ENCODE data around the gene ZBTB16. TPM values are rescaled to one million over a fixed set of nuclear protein-coding genes. Genes with fewer than 3 reads are reported as not detected.

The ZBTB16 gene
- total and polyA plus RNA-seq, 4 donors = 8.9 to 140 (median 34.5) TPM

- no peak overlapping the region for H3K9ac ChIP-seq (ENCODE audit: low read depth in 1 of 2, low read length in 2 of 2)
- WGBS = 91% methylated on average over 9 of the region's 9 CpGs
- H3K36me3 ChIP-seq (ENCODE audit: control insufficient read depth in 4 of 4, insufficient read depth in 3 of 4, low read depth in 1 of 4, low read length in 3 of 4) = peaks cover 17 to 37% (median 23%) of the 10 kb centered on the region in 4 donors
- no peaks in the 10 kb centered on the region for H3K9me3 ChIP-seq (ENCODE audit: control insufficient read depth in 4 of 4, low read length in 3 of 4)
- H3K4me1 ChIP-seq (ENCODE audit: control insufficient read depth in 4 of 4, insufficient read depth in 4 of 4, low read length in 3 of 4) = peaks cover 11 to 37% (median 33%) of the 10 kb centered on the region in 4 donors
- TF ChIP-seq SP1 (IDR thresholded peaks at IDR 0.05) = no peak
- no peak for TF ChIP-seq FOXA1 (IDR thresholded peaks at IDR 0.05)
- TF ChIP-seq, protein P1, sequence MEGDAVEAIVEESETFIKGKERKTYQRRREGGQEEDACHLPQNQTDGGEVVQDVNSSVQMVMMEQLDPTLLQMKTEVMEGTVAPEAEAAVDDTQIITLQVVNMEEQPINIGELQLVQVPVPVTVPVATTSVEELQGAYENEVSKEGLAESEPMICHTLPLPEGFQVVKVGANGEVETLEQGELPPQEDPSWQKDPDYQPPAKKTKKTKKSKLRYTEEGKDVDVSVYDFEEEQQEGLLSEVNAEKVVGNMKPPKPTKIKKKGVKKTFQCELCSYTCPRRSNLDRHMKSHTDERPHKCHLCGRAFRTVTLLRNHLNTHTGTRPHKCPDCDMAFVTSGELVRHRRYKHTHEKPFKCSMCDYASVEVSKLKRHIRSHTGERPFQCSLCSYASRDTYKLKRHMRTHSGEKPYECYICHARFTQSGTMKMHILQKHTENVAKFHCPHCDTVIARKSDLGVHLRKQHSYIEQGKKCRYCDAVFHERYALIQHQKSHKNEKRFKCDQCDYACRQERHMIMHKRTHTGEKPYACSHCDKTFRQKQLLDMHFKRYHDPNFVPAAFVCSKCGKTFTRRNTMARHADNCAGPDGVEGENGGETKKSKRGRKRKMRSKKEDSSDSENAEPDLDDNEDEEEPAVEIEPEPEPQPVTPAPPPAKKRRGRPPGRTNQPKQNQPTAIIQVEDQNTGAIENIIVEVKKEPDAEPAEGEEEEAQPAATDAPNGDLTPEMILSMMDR (IDR thresholded peaks at IDR 0.05; ENCODE audit: low read depth, low read length, missing input control) = no peak
- TF ChIP-seq HNF4A (conservative IDR thresholded peaks at IDR 0.05) = no peak
- TF ChIP-seq EGR1 (IDR thresholded peaks at IDR 0.05; ENCODE audit: low read depth in 2 of 2) = no peak
- no peak for TF ChIP-seq RXRA (IDR thresholded peaks at IDR 0.05)
- TF ChIP-seq REST (IDR thresholded peaks at IDR 0.05) = no peak
- no peak for TF ChIP-seq RAD21 (IDR thresholded peaks at IDR 0.05)
- TF ChIP-seq FOXA2 (IDR thresholded peaks at IDR 0.05) = no peak
- TF ChIP-seq MAX (IDR thresholded peaks at IDR 0.05) = no peak
- TF ChIP-seq HNF4G (IDR thresholded peaks at IDR 0.05) = no peak
- TF ChIP-seq, protein P2, sequence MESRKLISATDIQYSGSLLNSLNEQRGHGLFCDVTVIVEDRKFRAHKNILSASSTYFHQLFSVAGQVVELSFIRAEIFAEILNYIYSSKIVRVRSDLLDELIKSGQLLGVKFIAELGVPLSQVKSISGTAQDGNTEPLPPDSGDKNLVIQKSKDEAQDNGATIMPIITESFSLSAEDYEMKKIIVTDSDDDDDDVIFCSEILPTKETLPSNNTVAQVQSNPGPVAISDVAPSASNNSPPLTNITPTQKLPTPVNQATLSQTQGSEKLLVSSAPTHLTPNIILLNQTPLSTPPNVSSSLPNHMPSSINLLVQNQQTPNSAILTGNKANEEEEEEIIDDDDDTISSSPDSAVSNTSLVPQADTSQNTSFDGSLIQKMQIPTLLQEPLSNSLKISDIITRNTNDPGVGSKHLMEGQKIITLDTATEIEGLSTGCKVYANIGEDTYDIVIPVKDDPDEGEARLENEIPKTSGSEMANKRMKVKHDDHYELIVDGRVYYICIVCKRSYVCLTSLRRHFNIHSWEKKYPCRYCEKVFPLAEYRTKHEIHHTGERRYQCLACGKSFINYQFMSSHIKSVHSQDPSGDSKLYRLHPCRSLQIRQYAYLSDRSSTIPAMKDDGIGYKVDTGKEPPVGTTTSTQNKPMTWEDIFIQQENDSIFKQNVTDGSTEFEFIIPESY (IDR thresholded peaks at IDR 0.05) = no peak
- TF ChIP-seq GABPA (IDR thresholded peaks at IDR 0.05 in 1 of 2, conservative IDR thresholded peaks at IDR 0.05 in 1 of 2) = no peak
- TF ChIP-seq NR2F2 (IDR thresholded peaks at IDR 0.05) = no peak
- no peak for TF ChIP-seq JUND (IDR thresholded peaks at IDR 0.05)
- TF ChIP-seq YY1 (IDR thresholded peaks at IDR 0.05) = no peak
- TF ChIP-seq, protein P3, sequence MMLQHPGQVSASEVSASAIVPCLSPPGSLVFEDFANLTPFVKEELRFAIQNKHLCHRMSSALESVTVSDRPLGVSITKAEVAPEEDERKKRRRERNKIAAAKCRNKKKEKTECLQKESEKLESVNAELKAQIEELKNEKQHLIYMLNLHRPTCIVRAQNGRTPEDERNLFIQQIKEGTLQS (IDR thresholded peaks at IDR 0.05) = no peak
- H3K27me3 ChIP-seq (ENCODE audit: control insufficient read depth in 4 of 4, insufficient read depth in 4 of 4, low read length in 3 of 4) = no peaks in the 10 kb centered on the region
- no peak for DNase-seq (ENCODE audit: low spot score)
- H3K4me3 ChIP-seq (ENCODE audit: low read depth in 1 of 3, low read length in 3 of 3) = no peak overlapping the region
- H3K27ac ChIP-seq (ENCODE audit: low read depth in 1 of 2, low read length in 2 of 2) = no peak overlapping the region
Observed at GRCh38 chr11:114252767-114253166, 193.3 kb downstream of the ZBTB16 start.

All from liver (tissue), 9 donors.